ENCODE measurements around the gene IFITM1.

- no peak for TF ChIP-seq CTCF (IDR thresholded peaks at IDR 0.05)
- TF ChIP-seq EZH2phosphoT487 (IDR thresholded peaks at IDR 0.05): no peak
- no peak for TF ChIP-seq EZH2 (IDR thresholded peaks at IDR 0.05)
Measured at GRCh38 chr11:339963-340362, 26.1 kb downstream of the IFITM1 start.
